ENCODE data around the gene ZMYM1.

- no peak for TF ChIP-seq CTCF (IDR thresholded peaks at IDR 0.05)
- no peak for TF ChIP-seq POLR2A (IDR thresholded peaks at IDR 0.05)
Observed at GRCh38 chr1:35120458-35121133, 41.4 kb downstream of the ZMYM1 start.

All from heart left ventricle (tissue), 13 donors.